ENCODE results near the gene SMYD2. TPM values are rescaled to one million over a fixed set of nuclear protein-coding genes. Genes with fewer than 3 reads are reported as not detected.
"Not testable (repeated sequence)": the region's sequence is repeated elsewhere in the genome, so short reads cannot be mapped to it uniquely, and the experiment has no call there.

Gene SMYD2
- total RNA-seq, 4 donors from 2014 or later, result 6.8 to 41.3 (median 19.2) TPM

- H3K9me3 ChIP-seq, result no peaks in the 10 kb centered on the region
- H3K27ac ChIP-seq, result no peak overlapping the region
- DNase-seq, result no peak
- no peak overlapping the region for H3K4me3 ChIP-seq
- TF ChIP-seq POLR2A (IDR thresholded peaks at IDR 0.05), result no peak
- no peak for TF ChIP-seq CTCF (IDR thresholded peaks at IDR 0.05)
- no peaks in the 10 kb centered on the region for H3K36me3 ChIP-seq
- peaks cover 0 to 16% of the 10 kb centered on the region in 2 donors for H3K27me3 ChIP-seq
- no peaks in the 10 kb centered on the region for H3K4me1 ChIP-seq
- intact Hi-C loops (cut with DNase I; ENCODE audit: low total_unique reads), result no loop called here
Observed at GRCh38 chr1:214271174-214271858, 9.6 kb upstream of the SMYD2 start.

- Histone ChIP-seq H3K36me3 (no peaks in the 10 kb centered on the region), H3K27me3 (peaks cover 0 to 16% of the 10 kb centered on the region in 2 donors), H3K4me3 (no peak overlapping the region), H3K9me3 (no peaks in the 10 kb centered on the region), H3K4me1 (no peaks in the 10 kb centered on the region), H3K27ac (no peak overlapping the region)
- no peak for DNase-seq
- TF ChIP-seq POLR2A (IDR thresholded peaks at IDR 0.05) (no peak), CTCF (IDR thresholded peaks at IDR 0.05) (no peak)
- intact Hi-C loops (cut with DNase I; ENCODE audit: low total_unique reads), result no loop called here
Observed at GRCh38 chr1:214271995-214272731, 8.8 kb upstream of the SMYD2 start.

GRCh38 chr1:214272964-214273533, 7.9 kb upstream of the SMYD2 start:
- TF ChIP-seq POLR2A (IDR thresholded peaks at IDR 0.05), result no peak
- no peak for TF ChIP-seq CTCF (IDR thresholded peaks at IDR 0.05)
- H3K27ac ChIP-seq, result no peak overlapping the region
- DNase-seq, result no peak
- intact Hi-C loops (cut with DNase I; ENCODE audit: low total_unique reads), result no loop called here
- no peak overlapping the region for H3K4me3 ChIP-seq
- H3K4me1 ChIP-seq, result no peaks in the 10 kb centered on the region
- H3K36me3 ChIP-seq, result no peaks in the 10 kb centered on the region
- no peaks in the 10 kb centered on the region for H3K9me3 ChIP-seq
- peaks cover 0 to 16% of the 10 kb centered on the region in 2 donors for H3K27me3 ChIP-seq

- H3K27ac ChIP-seq; H3K4me3 ChIP-seq; intact Hi-C loops (cut with DNase I; ENCODE audit: low total_unique reads); H3K4me1 ChIP-seq; H3K27me3 ChIP-seq; H3K9me3 ChIP-seq; DNase-seq; H3K36me3 ChIP-seq: not testable (repeated sequence)
Observed at GRCh38 chr1:214275700-214276099, 5.3 kb upstream of the SMYD2 start.

GRCh38 chr1:214276786-214277185, 4.2 kb upstream of the SMYD2 start:
- no peak overlapping the region for H3K4me3 ChIP-seq
- H3K36me3 ChIP-seq, result no peaks in the 10 kb centered on the region
- H3K27ac ChIP-seq, result no peak overlapping the region
- no peak for DNase-seq
- no peaks in the 10 kb centered on the region for H3K9me3 ChIP-seq
- peaks cover 0 to 3% of the 10 kb centered on the region in 2 donors for H3K4me1 ChIP-seq
- no peaks in the 10 kb centered on the region for H3K27me3 ChIP-seq
- intact Hi-C loops (cut with DNase I; ENCODE audit: low total_unique reads), result no loop called here
- no peak for TF ChIP-seq POLR2A (IDR thresholded peaks at IDR 0.05)
